ENCODE results near the gene GALNT7. TPM values are rescaled to one million over a fixed set of nuclear protein-coding genes. Genes with fewer than 3 reads are reported as not detected.

GALNT7 gene
- total and polyA plus RNA-seq, 2 of the 13 experiments (the other 11 are each of a cell fraction or from before 2014, with no cell fraction given), result 0.08 to 0.13 TPM

DNA sequence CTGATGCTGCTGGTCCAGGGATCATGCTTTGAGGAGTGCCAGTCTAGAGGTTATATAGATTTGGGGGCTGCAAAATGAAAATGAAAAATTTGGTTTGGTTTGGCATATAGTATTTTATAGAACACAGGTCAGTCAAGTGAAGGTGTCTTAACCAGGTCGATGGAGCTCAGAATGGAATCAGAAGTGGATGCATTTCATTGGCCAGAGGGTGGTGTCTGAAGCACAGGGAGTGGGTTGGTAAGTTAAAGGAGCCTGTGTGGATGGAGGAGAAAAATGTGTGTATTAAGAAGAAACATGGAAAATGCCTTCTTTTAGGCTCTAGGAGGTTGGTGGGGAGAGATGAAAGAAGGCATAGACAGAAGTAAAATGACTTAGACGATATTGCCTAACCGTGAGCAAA lies 8.6 kb downstream of the GALNT7 start:
- Histone ChIP-seq H3K27me3 (ENCODE audit: control insufficient read depth in 1 of 2, insufficient read depth in 2 of 2, low read length in 2 of 2) (peaks cover 0 to 5% of the 10 kb centered on the region in 2 experiments; a peak in 3 of 5 replicates), H3K9me3 (ENCODE audit: low read length) (no peaks in the 10 kb centered on the region), H3K79me2 (ENCODE audit: insufficient read depth, low read length) (no peaks in the 10 kb centered on the region), H4K20me1 (ENCODE audit: insufficient read depth, low read length) (no peaks in the 10 kb centered on the region), H3K4me3 (replicated peaks in 1 of 3; ENCODE audit: insufficient read depth in 1 of 3, low read depth in 2 of 3, low read length in 3 of 3) (no peak overlapping the region), H3K36me3 (replicated peaks in 1 of 2; ENCODE audit: control insufficient read depth in 1 of 2, insufficient read depth in 2 of 2, low read length in 2 of 2) (no peaks in the 10 kb centered on the region), H3K4me2 (ENCODE audit: low read depth, low read length) (no peak overlapping the region), H2AFZ (ENCODE audit: low read length) (no peak overlapping the region), H3K27ac (ENCODE audit: extremely low read length, insufficient read depth, low read length) (no peak overlapping the region), H3K4me1 (ENCODE audit: insufficient read depth, low read length) (no peaks in the 10 kb centered on the region), H3K9ac (ENCODE audit: insufficient read depth, low read depth, low read length) (no peak overlapping the region)
- in situ Hi-C loops (cut with HindIII; ENCODE audit: extremely low pct_ligation_motif_present, low pct_unique_long_range_greater_than_20kb), result no loop called here
- ATAC-seq (no peak), FAIRE-seq (no peak), DNase-seq (ENCODE audit: low spot score) (no peak)
- BruUV-seq (replicated peaks), result no TSS peak
- CTCF ChIA-PET (ENCODE audit: low intra/inter-chr PET ratio, low total read pairs), result no interaction called here
- TF ChIP-seq NR2F2 (IDR thresholded peaks at IDR 0.05; ENCODE audit: borderline replicate concordance, low read depth) (no peak), RARA (CRISPR knock-in tag; IDR thresholded peaks at IDR 0.05) (no peak), ZMYM3 (CRISPR knock-in tag; IDR thresholded peaks at IDR 0.05) (no peak), HCFC1 (IDR thresholded peaks at IDR 0.05; ENCODE audit: low read depth, low read length) (no peak), ZNF296 (CRISPR knock-in tag; conservative IDR thresholded peaks at IDR 0.05) (no peak), RXRA (CRISPR knock-in tag; IDR thresholded peaks at IDR 0.05) (no peak), MEF2D (CRISPR knock-in tag; IDR thresholded peaks at IDR 0.05) (no peak), ZZZ3 (CRISPR knock-in tag; IDR thresholded peaks at IDR 0.05; ENCODE audit: borderline replicate concordance) (no peak), ZNF230 (CRISPR knock-in tag; IDR thresholded peaks at IDR 0.05) (no peak), GATA4 (IDR thresholded peaks at IDR 0.05; ENCODE audit: borderline replicate concordance, low read depth) (no peak)
- intact Hi-C loops (cut with micrococcal nuclease; ENCODE audit: unreplicated experiment), result no loop called here
- POLR2A ChIA-PET, result no interaction called here
- 0% methylated on average over 3 of the region's 3 CpGs for whole genome bisulfite sequencing (ENCODE audit: low lambda C conversion rate)

DNA sequence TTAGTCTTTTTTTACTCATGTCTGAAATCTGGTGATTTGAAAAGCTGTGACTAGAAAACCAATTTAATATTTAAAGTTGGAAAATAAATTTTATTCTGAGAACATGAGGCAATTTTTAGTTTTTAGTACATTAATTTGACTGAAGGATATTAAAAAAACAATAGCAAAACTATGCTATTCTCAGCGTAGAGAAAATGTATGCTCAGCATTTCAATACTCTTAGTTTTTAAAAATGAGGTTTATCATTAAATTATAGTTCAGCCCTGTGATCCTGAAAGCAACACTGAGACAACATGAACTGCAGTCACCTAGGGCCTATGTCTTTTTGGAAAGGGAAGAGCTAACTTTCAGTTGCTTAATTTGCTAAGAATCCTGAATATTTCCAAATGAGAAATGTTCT lies 9.5 kb downstream of the GALNT7 start:
- no peak overlapping the region for H3K27ac ChIP-seq (ENCODE audit: extremely low read length, insufficient read depth, low read length)
- H3K27me3 ChIP-seq (ENCODE audit: control insufficient read depth in 1 of 2, insufficient read depth in 2 of 2, low read length in 2 of 2), result no peaks in the 10 kb centered on the region; a peak in 1 of 5 replicates
- ChIA-PET POLR2A (no interaction called here), CTCF (ENCODE audit: low intra/inter-chr PET ratio, low total read pairs) (no interaction called here)
- H3K9ac ChIP-seq (ENCODE audit: insufficient read depth, low read depth, low read length), result no peak overlapping the region
- no peaks in the 10 kb centered on the region for H3K4me1 ChIP-seq (ENCODE audit: insufficient read depth, low read length)
- no peak overlapping the region for H3K4me2 ChIP-seq (ENCODE audit: low read depth, low read length)
- FAIRE-seq (no peak), DNase-seq (ENCODE audit: low spot score) (no peak), ATAC-seq (no peak)
- H3K79me2 ChIP-seq (ENCODE audit: insufficient read depth, low read length), result no peaks in the 10 kb centered on the region
- intact Hi-C loops (cut with micrococcal nuclease; ENCODE audit: unreplicated experiment), result no loop called here
- 3% methylated on average over 1 of the region's 1 CpG for WGBS (ENCODE audit: low lambda C conversion rate)
- no TSS peak for BruUV-seq (replicated peaks)
- no peaks in the 10 kb centered on the region for H4K20me1 ChIP-seq (ENCODE audit: insufficient read depth, low read length)
- H2AFZ ChIP-seq (ENCODE audit: low read length), result no peak overlapping the region
- in situ Hi-C loops (cut with HindIII; ENCODE audit: extremely low pct_ligation_motif_present, low pct_unique_long_range_greater_than_20kb), result no loop called here
- TF ChIP-seq ZBTB8A (CRISPR knock-in tag; IDR thresholded peaks at IDR 0.05; ENCODE audit: borderline replicate concordance, low read depth), result no peak
- TF ChIP-seq, protein P1, sequence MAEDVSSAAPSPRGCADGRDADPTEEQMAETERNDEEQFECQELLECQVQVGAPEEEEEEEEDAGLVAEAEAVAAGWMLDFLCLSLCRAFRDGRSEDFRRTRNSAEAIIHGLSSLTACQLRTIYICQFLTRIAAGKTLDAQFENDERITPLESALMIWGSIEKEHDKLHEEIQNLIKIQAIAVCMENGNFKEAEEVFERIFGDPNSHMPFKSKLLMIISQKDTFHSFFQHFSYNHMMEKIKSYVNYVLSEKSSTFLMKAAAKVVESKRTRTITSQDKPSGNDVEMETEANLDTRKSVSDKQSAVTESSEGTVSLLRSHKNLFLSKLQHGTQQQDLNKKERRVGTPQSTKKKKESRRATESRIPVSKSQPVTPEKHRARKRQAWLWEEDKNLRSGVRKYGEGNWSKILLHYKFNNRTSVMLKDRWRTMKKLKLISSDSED (CRISPR knock-in tag; IDR thresholded peaks at IDR 0.05), result no peak
- TF ChIP-seq, protein P2, sequence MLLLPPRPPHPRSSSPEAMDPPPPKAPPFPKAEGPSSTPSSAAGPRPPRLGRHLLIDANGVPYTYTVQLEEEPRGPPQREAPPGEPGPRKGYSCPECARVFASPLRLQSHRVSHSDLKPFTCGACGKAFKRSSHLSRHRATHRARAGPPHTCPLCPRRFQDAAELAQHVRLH (CRISPR knock-in tag; IDR thresholded peaks at IDR 0.05; ENCODE audit: borderline replicate concordance, low read depth), result no peak
- TF ChIP-seq RXRA (CRISPR knock-in tag; IDR thresholded peaks at IDR 0.05), result no peak
- peak in 1 of 2 experiments; percentile 21; a peak in 1 of 4 replicates for TF ChIP-seq MAFK (conservative IDR thresholded peaks at IDR 0.05 in 1 of 2, IDR thresholded peaks at IDR 0.05 in 1 of 2; ENCODE audit: low read length in 2 of 2)
- no peak for TF ChIP-seq CHCHD3 (CRISPR knock-in tag; IDR thresholded peaks at IDR 0.05)
- TF ChIP-seq ATM (IDR thresholded peaks at IDR 0.05; ENCODE audit: borderline replicate concordance), result no peak
- no peak overlapping the region for H3K4me3 ChIP-seq (replicated peaks in 1 of 3; ENCODE audit: insufficient read depth in 1 of 3, low read depth in 2 of 3, low read length in 3 of 3)
- H3K36me3 ChIP-seq (replicated peaks in 1 of 2; ENCODE audit: control insufficient read depth in 1 of 2, insufficient read depth in 2 of 2, low read length in 2 of 2), result no peaks in the 10 kb centered on the region
- no peaks in the 10 kb centered on the region for H3K9me3 ChIP-seq (ENCODE audit: low read length)

All from HepG2 (cell line).